Neural cell (in vitro differentiated cells): Measurements from ENCODE around the gene INPP5A. TPM values are rescaled to one million over a fixed set of nuclear protein-coding genes. Genes with fewer than 3 reads are reported as not detected.

Experiments
- H2AFZ ChIP-seq: fragments of 200-600, 300-800 bp; sonication (generic), shearing (Covaris generic); 2 replicates; pipeline ENCODE4 v1.6.0; 2014; ENCODE audit warnings: low read depth, mild to moderate bottlenecking, antibody characterized with exemption, low read length, moderate library complexity
- H3F3A ChIP-seq: fragments of 200-600 bp; shearing (Covaris generic); 2 replicates; pipeline ENCODE4 v1.6.1; 2016; ENCODE audit warnings: mild to moderate bottlenecking, moderate library complexity, mixed read lengths, antibody characterized with exemption, low read length; ENCODE audit not compliant: insufficient read depth, poor library complexity, severe bottlenecking
- H3K27ac ChIP-seq: fragments of 200-600, 300-800 bp; sonication (generic), shearing (Covaris generic); 2 replicates; pipeline ENCODE4 v1.5.1; 2014; ENCODE audit warnings: mild to moderate bottlenecking, low read length, moderate library complexity
- H3K27me3 ChIP-seq: fragments of 300-800, 200-600 bp; sonication (generic), shearing (Covaris generic); 2 replicates; pipeline ENCODE4 v1.6.0; 2014; ENCODE audit warnings: mild to moderate bottlenecking, low read depth, low read length, moderate library complexity; ENCODE audit not compliant: insufficient read depth
- H3K36me3 ChIP-seq: fragments of 300-800, 200-600 bp; sonication (generic), shearing (Covaris generic); 2 replicates; pipeline ENCODE4 v1.5.1; 2014; ENCODE audit warnings: mild to moderate bottlenecking, antibody characterized with exemption, low read length, moderate library complexity; ENCODE audit not compliant: insufficient read depth
- H3K4me2 ChIP-seq: fragments of 300-800, 200-600 bp; sonication (generic), shearing (Covaris generic); 2 replicates; pipeline ENCODE4 v1.6.0; 2014; ENCODE audit warnings: mild to moderate bottlenecking, low read length
- H3K4me3 ChIP-seq: fragments of 300-800, 200-600 bp; sonication (generic), shearing (Covaris generic); 2 replicates; pipeline ENCODE4 v1.5.1; 2014; ENCODE audit warnings: mild to moderate bottlenecking, low read length, moderate library complexity
- H3K79me2 ChIP-seq: fragments of 200-600 bp; shearing (Covaris generic); replicated peaks from 2 replicates; pipeline ENCODE4 v1.6.0; 2014; ENCODE audit warnings: mild to moderate bottlenecking, low read length, moderate library complexity; ENCODE audit not compliant: insufficient read depth
- H3K9ac ChIP-seq: fragments of 300-800, 200-600 bp; sonication (generic), shearing (Covaris generic); 2 replicates; pipeline ENCODE4 v1.6.1; 2016; ENCODE audit warnings: mild to moderate bottlenecking, low read length, mixed read lengths
- H3K9me2 ChIP-seq: fragments of 200-600 bp; shearing (Covaris generic); 2 replicates; pipeline ENCODE4 v1.6.1; 2016; ENCODE audit warnings: mild to moderate bottlenecking, low read length, mixed read lengths; ENCODE audit not compliant: insufficient read depth
- H3K9me3 ChIP-seq: fragments of 200-600, 300-800 bp; sonication (generic), shearing (Covaris generic); 2 replicates; pipeline ENCODE4 v1.6.1; 2016; ENCODE audit warnings: mild to moderate bottlenecking, mixed run types, low read length, moderate library complexity, mixed read lengths
- H4K20me1 ChIP-seq: fragments of 200-600 bp; shearing (Covaris generic); 2 replicates; pipeline ENCODE4 v1.6.1; 2016; ENCODE audit warnings: mild to moderate bottlenecking, mixed run types; ENCODE audit not compliant: insufficient read depth
- CTCF ChIP-seq: fragments of 450-650 bp; IDR thresholded peaks from 2 replicates; pipeline ENCODE4 v1.5.1; 2014; ENCODE audit warnings: antibody characterized with exemption, mild to moderate bottlenecking, moderate library complexity; ENCODE audit not compliant: poor library complexity, severe bottlenecking
- EP300 ChIP-seq: fragments of 450-650 bp; conservative IDR thresholded peaks from 2 replicates; pipeline ENCODE4 v1.6.1; 2014; ENCODE audit warnings: antibody characterized with exemption, mild to moderate bottlenecking, moderate library complexity; ENCODE audit not compliant: poor library complexity, severe bottlenecking
- EZH2 ChIP-seq: fragments of 200-600, 300-800 bp; shearing (Covaris generic), sonication (generic); IDR thresholded peaks from 2 replicates; pipeline ENCODE4 v1.6.1; 2014; ENCODE audit warnings: antibody characterized with exemption, low read length, borderline replicate concordance, mild to moderate bottlenecking; ENCODE audit not compliant: insufficient read depth, poor library complexity, severe bottlenecking
- MXI1 ChIP-seq: fragments of 450-650 bp; conservative IDR thresholded peaks from 2 replicates; pipeline ENCODE4 v1.6.1; 2014; ENCODE audit warnings: antibody characterized with exemption, mild to moderate bottlenecking; ENCODE audit not compliant: poor library complexity, severe bottlenecking
- POLR2AphosphoS5 ChIP-seq: IDR thresholded peaks from 2 replicates; pipeline ENCODE4 v1.6.1; 2012
- RAD21 ChIP-seq: fragments of 450-650 bp; conservative IDR thresholded peaks from 2 replicates; pipeline ENCODE4 v1.6.1; 2014; ENCODE audit warnings: antibody characterized with exemption, mild to moderate bottlenecking, moderate library complexity
- REST ChIP-seq: IDR thresholded peaks from 2 replicates; pipeline ENCODE4 v1.6.1; 2012; ENCODE audit warnings: borderline replicate concordance
- SMC3 ChIP-seq: fragments of 450-650 bp; conservative IDR thresholded peaks from 2 replicates; pipeline ENCODE4 v1.6.1; 2014; ENCODE audit warnings: antibody characterized with exemption, mild to moderate bottlenecking, moderate library complexity; ENCODE audit not compliant: poor library complexity
- TAF1 ChIP-seq: IDR thresholded peaks from 2 replicates; pipeline ENCODE4 v1.6.1; 2012; ENCODE audit warnings: low read depth
- polyA plus RNA-seq: library from polyadenylated mRNA; depleted of rRNA; stranded (reverse); fragments of >200 nt; gene quantifications from 2 replicates; pipeline ENCODE4 v1.2.3, GENCODE V29; 2014

INPP5A gene
- polyA plus RNA-seq, 1 donor from 2014 or later, result 48.8 TPM

- no peak overlapping the region for H3K4me2 ChIP-seq
- H3K79me2 ChIP-seq, result no peaks in the 10 kb centered on the region
- no peak overlapping the region for H3K4me3 ChIP-seq
- H2AFZ ChIP-seq, result no peak overlapping the region
- no peaks in the 10 kb centered on the region for H4K20me1 ChIP-seq
- no peaks in the 10 kb centered on the region for H3K27me3 ChIP-seq
- H3K9me2 ChIP-seq, result no peaks in the 10 kb centered on the region
- no peaks in the 10 kb centered on the region for H3F3A ChIP-seq
- no peak overlapping the region for H3K9ac ChIP-seq
- no peaks in the 10 kb centered on the region for H3K36me3 ChIP-seq
- no peak for TF ChIP-seq MXI1
- no peak for TF ChIP-seq REST
- no peak for TF ChIP-seq TAF1
- H3K27ac ChIP-seq, result no peak overlapping the region
- H3K9me3 ChIP-seq, result no peaks in the 10 kb centered on the region
Observed at GRCh38 chr10:132657127-132657706, 119.6 kb downstream of the INPP5A start.

GRCh38 chr10:132657748-132658147 is 120.2 kb downstream of the INPP5A start:
- Histone ChIP-seq H3K9me2 (no peaks in the 10 kb centered on the region), H3K4me3 (no peak overlapping the region), H3K36me3 (no peaks in the 10 kb centered on the region), H2AFZ (no peak overlapping the region), H3K79me2 (no peaks in the 10 kb centered on the region), H3F3A (no peaks in the 10 kb centered on the region), H3K27ac (no peak overlapping the region), H3K9me3 (no peaks in the 10 kb centered on the region), H3K27me3 (no peaks in the 10 kb centered on the region), H3K9ac (no peak overlapping the region), H3K4me2 (no peak overlapping the region), H4K20me1 (no peaks in the 10 kb centered on the region)
- TF ChIP-seq MXI1, result no peak
- TF ChIP-seq EP300, result no peak
- TF ChIP-seq POLR2AphosphoS5, result no peak
- TF ChIP-seq CTCF, result no peak
- no peak for TF ChIP-seq EZH2
- TF ChIP-seq TAF1, result no peak
- no peak for TF ChIP-seq SMC3
- TF ChIP-seq REST, result no peak
- no peak for TF ChIP-seq RAD21
